CD1c-positive myeloid dendritic cell (primary cell): ENCODE measurements around the gene SOX14.

Experiments
- DNase-seq: peaks from one replicate; pipeline ENCODE4 v3.0.0-alpha.2; 2016; ENCODE audit errors: extremely low spot score

SOX14 gene

GRCh38 chr3:137768361-137769321 is 4.5 kb downstream of the SOX14 start:
- DNase-seq = no peak

GRCh38 chr3:137769322-137770065 is 5.4 kb downstream of the SOX14 start:
- DNase-seq = no peak

GRCh38 chr3:137770066-137770834 is 6.1 kb downstream of the SOX14 start:
- no peak for DNase-seq

- no peak for DNase-seq
Observed at GRCh38 chr3:137770835-137771399, 6.8 kb downstream of the SOX14 start.

GRCh38 chr3:137771401-137772213 is 7.5 kb downstream of the SOX14 start:
- no peak for DNase-seq

GRCh38 chr3:137772214-137772955 is 8.3 kb downstream of the SOX14 start:
- no peak for DNase-seq

GRCh38 chr3:137778941-137779340 is 14.8 kb downstream of the SOX14 start:
- no peak for DNase-seq

GRCh38 chr3:137787529-137787928 is 23.4 kb downstream of the SOX14 start:
- DNase-seq = no peak

GRCh38 chr3:137789236-137789635 is 25.1 kb downstream of the SOX14 start:
- DNase-seq = no peak

GRCh38 chr3:137792626-137793271 is 28.6 kb downstream of the SOX14 start:
- no peak for DNase-seq

GRCh38 chr3:137796993-137797392 is 32.9 kb downstream of the SOX14 start:
- DNase-seq = no peak

GRCh38 chr3:137803215-137803614 is 39.1 kb downstream of the SOX14 start:
- DNase-seq = no peak

- no peak for DNase-seq
Observed at GRCh38 chr3:137807998-137808397, 43.9 kb downstream of the SOX14 start.

GRCh38 chr3:137809509-137809908 is 45.4 kb downstream of the SOX14 start:
- DNase-seq = no peak

- no peak for DNase-seq
Observed at GRCh38 chr3:137812023-137812422, 47.9 kb downstream of the SOX14 start.

- no peak for DNase-seq
Observed at GRCh38 chr3:137815251-137815650, 51.1 kb downstream of the SOX14 start.
